Measurements from ENCODE around the gene ICE2.
"Not testable (repeated sequence)": the region's sequence is repeated elsewhere in the genome, so short reads cannot be mapped to it uniquely, and the experiment has no call there.

The ICE2 gene

DNA sequence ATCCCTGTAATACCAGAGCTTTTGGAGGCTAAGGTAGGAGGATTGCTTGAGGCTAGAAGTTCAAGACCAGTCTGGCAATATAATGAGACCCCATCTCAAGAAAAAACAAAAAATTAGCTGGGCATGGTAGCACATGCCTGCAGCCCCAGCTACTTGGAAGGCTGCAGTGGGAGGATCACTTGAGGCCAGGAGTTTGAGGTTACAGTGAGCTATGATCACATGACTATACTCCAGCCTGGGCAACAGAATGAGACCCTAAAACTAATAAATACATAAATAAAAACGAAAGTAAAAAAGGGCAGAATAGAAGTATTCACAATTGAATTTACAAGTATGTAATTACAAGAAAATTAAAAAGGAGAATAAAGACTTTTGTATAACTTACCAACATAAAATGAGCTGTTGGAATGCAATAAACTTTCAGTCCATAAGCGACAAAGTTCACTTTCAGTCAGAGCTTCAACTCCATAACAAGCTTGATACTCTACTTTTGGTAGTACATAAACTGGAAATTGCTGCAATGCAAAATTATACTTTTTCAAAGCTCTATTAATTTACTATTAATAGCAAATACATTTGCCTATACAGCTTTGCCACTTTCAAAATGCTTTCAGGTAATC is 36.8 kb downstream of the ICE2 start:
- DNase-seq = no peak

DNA sequence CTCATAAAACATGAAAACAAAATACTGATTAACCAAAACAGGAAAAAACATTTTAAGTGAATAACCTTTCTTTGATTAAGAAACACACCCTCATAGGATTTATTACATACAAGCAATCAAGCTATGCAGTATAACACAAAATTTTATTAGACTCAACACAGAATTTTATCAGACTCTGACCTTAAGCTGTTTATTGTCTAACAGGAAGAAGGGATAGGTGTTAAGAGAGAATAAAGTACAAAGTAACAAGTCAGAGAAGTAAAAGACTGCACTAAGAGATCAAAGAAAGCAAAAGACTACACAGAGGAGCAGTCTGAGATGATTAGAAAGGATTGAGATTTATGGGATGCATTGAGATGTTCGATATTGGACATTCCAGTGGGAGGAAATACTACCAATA is 37.6 kb downstream of the ICE2 start:
- DNase-seq = no peak

DNA sequence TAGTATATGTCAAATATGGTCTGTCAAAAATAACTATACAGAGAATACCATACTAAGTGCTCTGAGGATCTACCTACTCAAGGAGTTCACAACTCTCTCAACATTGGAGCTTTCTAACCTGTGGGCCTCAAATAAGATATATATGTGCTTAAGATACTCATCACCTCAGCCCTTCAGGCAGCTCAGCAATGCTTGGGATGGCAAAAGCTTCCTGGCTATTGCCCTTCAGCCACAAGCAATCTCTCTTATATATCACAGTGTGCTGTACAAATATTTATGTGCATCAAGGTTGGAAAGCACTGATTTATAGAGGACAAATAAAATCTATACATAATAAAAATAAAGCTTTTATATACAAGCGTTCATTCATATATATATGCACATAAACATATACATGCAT is 40.3 kb downstream of the ICE2 start:
- DNase-seq = no peak

DNA sequence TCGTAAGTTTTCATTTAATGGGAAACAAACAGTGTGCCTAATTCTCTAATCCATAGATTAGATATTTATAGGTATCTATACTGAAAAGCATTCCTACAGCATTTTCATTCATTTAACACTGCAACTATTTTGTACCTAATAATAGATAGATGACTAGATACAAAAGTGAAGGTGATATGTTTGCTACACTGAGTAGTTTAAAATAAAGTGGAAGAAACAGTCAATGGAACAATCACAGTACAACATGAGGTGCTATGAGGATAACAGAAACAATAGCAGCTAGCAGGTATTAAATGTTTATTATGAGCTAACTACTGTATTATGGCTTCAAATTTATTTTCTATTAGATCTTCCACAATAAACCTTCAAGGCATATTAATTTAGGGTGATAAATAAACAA is 50.0 kb downstream of the ICE2 start:
- no peak for DNase-seq

DNA sequence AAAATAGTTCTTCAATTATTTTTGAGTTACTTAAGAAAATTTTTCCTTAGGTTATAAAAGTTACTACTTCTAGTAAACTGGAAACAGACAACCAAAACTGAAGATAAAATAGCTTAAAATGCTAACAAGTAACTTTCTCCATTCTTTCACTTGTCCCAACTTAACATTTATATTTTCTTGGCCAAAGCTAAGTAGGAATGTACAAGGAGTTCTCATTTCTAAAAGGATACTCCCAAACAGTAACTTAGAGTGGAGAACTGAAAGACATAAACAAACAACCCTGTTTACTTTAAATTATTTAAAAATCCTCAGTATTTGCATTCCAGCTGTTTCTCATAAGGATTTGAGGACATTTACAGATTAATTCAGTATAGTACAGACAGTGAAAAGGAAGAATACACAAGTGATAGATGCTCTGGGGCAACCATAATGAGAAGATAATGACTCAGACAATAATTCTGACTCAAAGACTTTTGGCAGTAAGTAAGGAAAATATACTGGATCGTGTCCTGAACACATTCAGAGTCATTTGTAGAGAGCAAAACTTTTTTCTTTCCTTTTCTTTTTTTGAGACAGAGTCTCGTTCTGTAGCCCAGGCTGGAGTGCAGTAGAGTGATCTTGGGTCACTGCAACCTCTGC is 52.0 kb downstream of the ICE2 start:
- DNase-seq = no peak

DNA sequence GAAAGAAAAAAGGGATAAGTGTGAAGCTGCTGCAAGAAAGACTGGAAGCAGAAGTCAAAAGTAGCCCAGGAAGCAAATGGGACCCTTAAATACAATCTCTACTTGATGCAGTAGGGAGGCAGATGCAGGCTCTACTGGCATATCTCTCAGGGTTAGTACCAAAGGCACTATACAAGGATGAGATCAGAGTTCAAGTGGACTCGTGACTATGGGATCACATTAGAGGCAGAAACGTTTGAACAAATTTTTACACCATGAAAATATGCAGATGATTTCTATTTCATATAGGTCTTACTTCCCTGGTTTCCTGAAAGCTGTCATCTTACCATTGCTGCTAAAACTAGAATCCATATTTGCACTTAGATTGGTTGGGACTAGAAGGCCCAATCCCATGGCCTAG is 53.5 kb downstream of the ICE2 start:
- no peak for DNase-seq

DNA sequence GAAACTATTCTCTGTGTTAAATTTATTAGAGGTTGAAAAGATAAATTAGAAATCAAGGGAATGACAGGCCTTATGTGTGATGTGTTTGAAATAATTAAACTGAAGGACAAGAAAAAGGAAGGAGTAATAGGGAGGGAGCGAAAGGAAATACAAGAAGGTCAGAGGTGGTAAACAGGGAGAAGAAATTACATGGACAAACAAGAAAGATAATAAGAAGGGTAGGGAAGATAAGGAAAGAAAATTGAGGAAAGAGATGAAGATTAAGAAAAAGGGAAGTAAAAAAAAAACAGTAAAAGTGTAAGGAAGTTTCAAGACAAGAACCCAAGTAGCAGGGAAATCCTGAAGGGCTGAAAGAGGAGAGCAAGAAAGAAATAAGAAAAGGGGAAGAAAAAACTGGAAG is 54.9 kb downstream of the ICE2 start:
- no peak for DNase-seq

DNA sequence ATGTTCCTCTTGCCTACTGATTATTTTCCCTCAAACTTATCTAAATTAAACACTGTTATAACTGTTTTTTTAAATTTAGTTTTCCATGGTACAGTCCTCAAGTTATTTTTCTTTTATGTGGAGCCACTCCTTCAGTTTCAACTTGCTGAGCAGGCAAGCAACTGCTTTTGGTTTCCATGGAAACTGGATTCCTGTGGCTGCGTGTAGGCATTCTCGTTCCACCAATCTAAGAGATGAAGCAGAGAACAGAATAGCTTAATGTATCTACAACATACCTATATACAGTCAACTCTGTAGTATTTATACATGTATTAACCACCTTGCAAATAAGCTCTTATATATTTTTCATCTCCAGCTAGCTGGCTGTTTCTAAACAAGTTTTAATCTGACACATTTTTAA is 55.4 kb downstream of the ICE2 start:
- DNase-seq = no peak

DNA sequence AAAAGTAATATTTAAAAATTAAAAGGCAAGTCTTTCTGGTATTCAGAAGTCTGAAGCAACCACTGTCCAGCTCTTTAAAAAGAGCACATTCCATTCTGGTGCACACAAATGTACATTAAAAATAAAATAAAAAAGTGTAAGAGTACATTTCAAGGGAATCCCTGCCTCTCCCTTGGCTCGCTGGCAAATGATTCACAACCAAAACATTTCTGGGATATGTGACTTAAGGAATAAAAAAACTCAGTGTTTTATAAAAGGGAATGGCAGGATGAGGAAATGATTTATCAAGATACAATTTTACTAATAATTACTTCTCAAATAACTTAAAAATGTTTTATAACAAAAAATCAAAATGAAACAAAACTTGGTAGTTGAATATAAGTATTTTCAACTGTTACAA is 57.4 kb downstream of the ICE2 start:
- DNase-seq = no peak

DNA sequence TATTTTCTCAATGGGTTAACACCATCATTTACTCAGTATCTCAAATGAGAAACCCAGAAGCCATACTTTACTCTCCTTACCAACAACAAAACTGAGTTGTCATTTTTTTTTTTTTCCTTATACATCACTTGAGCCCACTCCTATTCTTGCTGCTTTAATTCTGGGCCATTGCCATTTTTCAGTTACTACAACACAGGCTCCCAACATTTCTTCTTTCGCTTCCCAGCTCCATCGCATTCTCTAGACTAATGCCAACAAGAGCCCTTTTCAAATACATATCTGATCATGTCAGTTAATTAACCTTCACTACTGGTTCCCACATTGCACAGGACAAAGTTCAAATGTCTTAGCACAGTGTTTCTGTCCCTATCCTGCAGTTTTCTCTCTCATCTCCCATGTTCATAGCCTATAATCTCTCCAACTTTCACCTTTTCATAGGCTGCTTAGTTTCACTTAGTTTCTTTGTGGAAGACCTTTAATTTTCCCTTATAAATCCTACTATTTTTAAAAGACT is 58.7 kb downstream of the ICE2 start:
- DNase-seq = no peak

DNA sequence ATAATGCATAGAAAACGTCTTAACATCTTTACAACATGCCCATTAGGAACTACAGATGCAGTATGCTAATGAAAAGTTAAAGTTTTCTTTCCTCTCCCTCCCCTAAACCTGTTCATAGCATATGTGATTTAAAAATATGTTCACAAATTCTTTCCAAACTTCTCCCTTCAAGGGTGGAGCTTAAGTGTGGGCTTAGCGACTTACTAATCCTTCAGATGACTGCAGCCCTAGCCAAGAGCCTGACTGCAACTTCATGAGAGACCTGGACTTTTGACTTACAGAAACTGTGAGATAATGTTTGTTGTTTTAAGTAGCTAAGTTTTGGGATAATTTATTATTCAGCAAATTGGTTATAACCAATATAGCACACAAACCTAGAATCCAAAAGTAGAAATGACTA is 59.2 kb downstream of the ICE2 start:
- peak; percentile 30 to 67 for DNase-seq

DNA sequence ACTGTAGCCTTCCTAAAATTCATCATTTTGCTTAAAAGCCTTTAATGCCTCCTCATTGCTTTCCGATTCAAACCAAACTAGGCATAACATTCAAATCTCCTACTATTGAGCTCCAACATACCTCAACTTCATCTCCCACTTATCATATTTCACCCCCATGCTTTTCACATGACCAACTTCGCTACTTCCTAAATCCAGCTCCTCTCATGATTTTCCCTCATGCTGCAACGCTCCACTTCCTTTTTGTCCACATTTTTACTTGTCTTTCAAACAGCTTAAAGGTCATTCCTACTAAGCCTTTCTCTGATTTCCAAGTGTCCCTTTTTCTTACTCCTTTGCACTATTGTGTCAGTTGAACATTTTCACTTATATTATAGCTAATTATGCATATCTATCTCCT is 60.8 kb downstream of the ICE2 start:
- peak; percentile 74 to 88 for DNase-seq

DNA sequence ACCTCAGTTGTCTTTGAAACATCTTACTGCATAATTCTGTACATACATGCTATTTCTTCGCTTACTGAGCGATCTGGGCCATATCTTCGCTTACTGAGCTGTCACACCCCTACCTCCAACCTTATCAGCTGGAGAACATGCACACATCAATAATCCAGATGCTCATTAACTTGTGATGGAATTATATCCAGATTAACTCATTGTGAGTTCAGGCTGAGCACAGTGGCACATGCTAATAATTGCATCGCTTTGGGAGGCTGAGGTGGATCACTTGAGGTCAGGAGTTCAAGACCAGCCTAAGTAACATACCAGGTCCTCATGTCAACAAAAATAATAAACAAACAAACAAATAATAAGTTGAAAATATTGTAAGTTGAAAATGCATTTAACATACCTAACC is 61.8 kb downstream of the ICE2 start:
- DNase-seq = no peak

DNA sequence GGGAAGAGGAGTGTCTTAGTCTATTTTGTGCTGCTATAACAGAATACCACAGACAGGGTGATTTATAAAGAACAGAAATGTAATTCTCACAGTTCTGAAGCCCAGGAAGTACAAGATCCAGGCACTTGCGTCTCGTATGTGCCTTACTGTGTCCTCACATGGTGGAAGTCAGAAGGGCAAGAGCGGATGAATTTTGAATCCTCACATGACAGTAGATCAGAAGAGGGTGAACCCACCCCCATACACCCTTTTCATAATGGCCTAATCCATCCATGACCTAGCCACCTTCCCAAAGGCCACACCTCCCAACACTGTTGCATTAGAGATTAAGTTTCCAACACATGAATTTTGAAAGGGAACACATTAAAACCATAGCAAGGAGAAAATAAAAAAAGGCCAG is 62.5 kb downstream of the ICE2 start:
- peak in 1 of 2 donors; percentile 82 for DNase-seq

DNA sequence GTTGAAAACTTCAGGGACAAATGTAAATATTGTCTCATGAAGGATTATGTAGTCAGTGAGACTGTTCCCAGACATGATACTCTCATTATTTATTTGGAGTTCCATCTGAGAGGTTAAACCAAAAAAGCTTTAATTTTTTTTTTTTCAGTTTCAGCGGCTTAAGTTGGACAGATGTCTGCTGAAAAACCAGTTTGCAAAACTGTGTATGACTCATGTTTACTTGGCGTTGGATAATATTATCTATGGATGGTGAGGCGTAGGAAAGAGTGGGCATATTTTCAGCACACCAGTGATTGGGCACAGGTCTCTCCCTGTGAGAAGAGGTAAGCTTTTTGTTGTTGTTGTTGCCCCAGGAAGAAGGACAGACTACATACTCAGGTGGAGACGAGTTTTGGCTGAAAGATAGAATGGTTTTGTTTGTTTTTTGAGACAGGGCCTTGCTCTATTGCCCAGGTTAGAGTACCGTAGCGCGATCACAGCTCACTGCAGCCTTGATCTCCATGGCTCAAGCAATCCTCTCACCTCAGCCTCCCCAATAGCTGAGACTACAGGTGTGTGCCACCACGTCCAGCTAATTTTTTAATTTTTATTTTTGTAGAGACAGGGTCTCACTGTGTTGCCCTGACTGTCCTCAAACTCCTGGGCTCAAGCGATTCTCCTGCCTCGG is 64.8 kb downstream of the ICE2 start:
- peak in 1 of 2 donors; percentile 50 for DNase-seq

DNA sequence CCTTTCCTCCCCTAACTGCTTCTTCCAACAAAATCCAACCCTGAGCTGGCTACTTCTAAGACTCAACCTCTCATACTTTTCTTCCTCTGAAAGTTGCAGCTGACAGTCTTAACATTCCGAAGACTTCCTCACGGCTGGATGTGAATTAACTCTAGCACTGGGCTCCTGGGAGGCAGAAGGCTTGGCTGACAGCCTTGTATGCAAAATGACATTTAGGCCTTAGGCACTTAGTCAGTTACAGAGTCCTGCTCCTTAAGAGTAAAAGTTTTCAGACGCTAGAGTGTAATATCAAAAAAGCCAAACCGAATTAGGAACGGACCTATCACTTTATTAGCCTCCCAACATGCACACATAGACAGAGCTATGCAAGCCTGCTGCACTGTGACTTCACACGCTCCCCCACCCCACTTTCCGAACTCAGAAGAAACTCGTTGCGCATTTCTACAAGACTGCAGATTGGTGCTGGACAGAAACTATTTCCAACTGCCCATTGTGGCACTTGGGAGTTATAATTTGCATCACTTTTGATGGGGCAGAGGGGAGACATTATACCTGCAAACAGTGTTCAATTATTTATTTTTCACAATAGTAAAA is 65.6 kb downstream of the ICE2 start:
- no peak for DNase-seq

DNA sequence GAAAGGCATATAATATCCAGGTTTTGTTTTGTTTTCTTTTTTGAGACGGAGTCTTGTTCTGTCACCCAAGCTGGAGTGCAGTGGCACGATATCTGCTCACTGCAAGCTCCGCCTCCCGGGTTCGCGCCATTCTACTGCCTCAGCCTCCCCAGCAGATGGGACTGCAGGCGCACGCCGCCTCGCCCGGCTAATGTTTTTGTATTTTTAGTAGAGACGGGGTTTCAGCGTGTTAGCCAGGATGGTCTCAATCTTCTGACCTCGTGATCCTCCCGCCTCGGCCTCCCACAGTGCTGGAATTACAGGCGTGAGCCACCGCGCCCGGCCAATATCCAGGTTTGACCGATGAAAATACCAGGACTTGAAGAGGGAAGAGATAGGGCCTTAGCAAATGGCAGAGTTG is 66.1 kb downstream of the ICE2 start:
- DNase-seq = not testable (repeated sequence)

DNA sequence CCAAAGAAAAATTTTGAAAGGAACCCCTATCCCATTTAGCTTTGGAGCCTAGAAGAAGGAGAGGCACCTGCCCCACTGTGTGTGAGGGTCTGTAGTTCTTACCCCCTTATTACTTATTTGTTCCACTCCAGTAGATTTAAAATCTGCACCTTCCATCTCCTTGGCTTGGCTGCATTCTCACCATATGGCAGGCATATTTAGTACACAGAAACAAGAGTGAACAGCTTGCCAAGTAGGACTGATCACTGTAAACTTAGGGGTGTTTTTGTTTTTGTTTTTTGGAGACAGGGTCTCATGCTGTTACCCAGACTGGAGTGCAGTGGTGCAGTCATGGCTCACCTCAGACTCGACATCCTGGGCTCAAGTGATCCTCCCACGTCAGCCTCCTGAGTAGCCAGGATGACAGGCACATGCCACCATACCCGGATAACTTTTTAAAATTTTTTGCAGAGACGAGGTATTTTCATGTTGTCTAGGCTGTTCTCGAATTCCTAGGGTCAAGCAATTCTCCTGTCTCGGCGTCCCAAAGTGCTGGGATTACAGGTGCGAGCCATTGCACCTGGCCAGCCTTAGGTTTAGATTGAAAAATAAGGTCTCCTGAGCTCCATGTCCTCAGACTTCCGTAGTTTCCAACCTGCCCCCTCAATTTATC is 67.0 kb downstream of the ICE2 start:
- no peak for DNase-seq

DNA sequence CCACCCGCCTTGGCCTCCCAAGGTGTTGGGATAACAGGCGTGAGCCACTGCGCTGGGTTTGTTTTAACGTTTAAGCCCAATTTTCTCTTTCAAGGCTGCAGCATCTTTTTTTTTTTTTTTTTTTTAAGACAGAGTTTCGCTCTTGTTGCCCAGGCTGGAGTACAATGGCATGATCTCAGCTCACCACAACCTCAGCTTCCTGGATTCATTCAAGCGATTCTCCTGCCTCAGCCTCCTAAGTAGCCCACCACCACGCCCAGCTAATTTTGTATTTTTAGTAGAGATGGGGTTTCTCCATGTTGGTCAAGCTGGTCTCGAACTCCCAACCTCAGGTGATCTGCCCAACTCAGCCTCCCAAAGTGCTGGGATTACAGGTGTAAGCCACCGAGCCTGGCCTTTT is 68.6 kb downstream of the ICE2 start:
- DNase-seq = not testable (repeated sequence)

DNA sequence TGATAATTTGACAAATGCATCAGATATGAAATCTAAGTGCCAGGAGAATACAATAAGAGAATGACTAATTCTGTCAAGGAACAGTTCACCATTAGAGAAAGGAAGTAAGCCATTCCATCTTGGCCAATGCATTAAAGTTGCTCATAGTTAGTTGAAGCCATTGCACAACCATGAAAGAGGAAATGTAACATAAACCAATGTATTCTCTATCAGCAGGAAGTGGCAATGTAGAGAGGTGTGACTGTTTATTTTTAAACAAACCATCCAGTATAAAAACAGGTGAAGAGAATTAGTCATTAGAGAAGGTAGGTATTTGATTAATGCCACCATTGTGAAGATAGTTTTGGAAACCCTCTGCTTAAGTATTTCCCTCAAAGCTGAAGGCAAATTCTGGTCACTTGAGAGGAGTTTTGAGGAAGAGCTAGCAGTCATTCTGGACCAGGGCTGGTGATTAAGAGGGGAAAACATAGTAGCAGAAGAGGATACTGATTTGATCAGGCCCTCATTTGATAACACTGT is 70.4 kb downstream of the ICE2 start:
- peak; percentile 90 to 96 for DNase-seq

DNA sequence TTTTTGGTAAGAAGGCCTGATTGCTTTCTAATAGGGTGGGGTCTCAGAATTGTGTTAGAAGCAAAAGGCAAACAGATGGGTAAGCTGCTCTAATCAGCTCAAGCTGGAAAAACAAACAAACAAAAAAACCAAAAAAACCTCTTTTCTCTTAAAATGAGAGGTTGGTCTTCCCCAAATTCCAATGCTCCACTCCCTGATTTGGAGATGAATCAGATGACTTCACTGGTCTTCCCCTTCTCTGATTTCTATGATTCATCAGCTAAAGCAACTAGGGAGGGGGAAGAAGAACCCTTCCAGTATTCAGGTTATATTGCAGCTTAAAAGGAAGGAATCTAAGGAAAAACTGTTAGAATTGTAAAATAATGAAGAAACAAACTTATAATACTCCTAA is 71.5 kb downstream of the ICE2 start:
- DNase-seq = peak; percentile 72 to 85

DNA sequence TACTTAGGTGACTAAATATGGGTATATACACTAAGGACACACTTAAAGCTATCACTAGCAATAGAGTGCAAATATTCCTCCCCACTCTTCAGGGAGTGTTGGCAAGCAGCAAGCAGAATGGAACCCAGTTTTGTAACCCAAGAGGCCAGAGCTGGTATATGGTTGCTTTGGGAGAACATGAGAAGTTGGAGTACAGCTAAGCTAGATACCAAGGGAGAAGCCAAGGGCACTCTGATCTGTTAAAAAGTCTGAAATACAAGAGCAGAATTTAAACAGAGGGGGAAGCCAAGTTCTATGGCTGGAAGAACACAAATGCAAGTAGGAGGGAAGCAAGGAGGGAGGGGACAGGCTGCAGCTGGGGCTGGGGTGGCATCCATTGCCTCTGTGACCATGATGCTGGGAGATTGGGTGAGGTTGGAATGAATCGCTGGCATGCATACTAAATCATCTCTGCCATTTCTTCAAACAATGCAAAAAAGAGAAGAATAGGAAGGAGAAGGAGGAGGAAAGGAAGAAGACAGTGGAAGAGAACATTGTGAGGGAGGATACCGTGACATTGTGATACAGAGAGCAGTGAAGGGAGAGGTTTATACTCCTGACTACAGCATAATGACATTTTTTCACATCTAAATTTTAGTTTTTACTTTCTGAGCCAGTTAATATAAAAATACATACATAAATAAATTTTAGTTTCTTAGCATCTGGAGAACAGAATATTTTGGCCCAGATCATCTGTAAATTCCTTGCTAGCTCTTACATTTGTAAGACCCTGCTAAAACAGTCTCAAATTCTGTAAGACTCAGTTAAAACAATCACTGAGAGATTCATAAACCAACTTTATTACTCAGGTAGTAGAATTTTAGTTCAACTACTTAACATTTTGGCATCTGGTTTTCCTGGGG is 72.2 kb downstream of the ICE2 start:
- no peak for DNase-seq
